ENCODE data around the gene AP1M2.

GRCh38 chr19:10575011-10575716 is 11.9 kb downstream of the AP1M2 start:
- no peak for TF ChIP-seq CTCF (IDR thresholded peaks at IDR 0.05)
- no peak for TF ChIP-seq POLR2AphosphoS5 (IDR thresholded peaks at IDR 0.05)
- no peak for TF ChIP-seq POLR2A (IDR thresholded peaks at IDR 0.05)
